Globus pallidus (tissue), 1 donor: Measurements from ENCODE around the gene TMEM100.

ENCODE experiments used
- DNase-seq: peaks from one replicate; pipeline ENCODE4 v3.0.0-alpha.2; 2015; ENCODE audit warnings: low spot score

TMEM100 gene

GRCh38 chr17:55743103-55743679, 20.5 kb upstream of the TMEM100 start:
- DNase-seq: no peak

- DNase-seq: no peak
Measured at GRCh38 chr17:55742272-55743102, 19.8 kb upstream of the TMEM100 start.

GRCh38 chr17:55741356-55741700, 18.7 kb upstream of the TMEM100 start:
- DNase-seq: no peak

GRCh38 chr17:55740511-55741355, 18.1 kb upstream of the TMEM100 start:
- DNase-seq: no peak

GRCh38 chr17:55737976-55738501, 15.4 kb upstream of the TMEM100 start:
- DNase-seq: no peak

- no peak for DNase-seq
Measured at GRCh38 chr17:55735731-55736405, 13.2 kb upstream of the TMEM100 start.

- DNase-seq: no peak
Measured at GRCh38 chr17:55734128-55734781, 11.6 kb upstream of the TMEM100 start.

GRCh38 chr17:55731586-55732250, 9.1 kb upstream of the TMEM100 start:
- DNase-seq: no peak

- no peak for DNase-seq
Measured at GRCh38 chr17:55730808-55731207, 8.1 kb upstream of the TMEM100 start.

GRCh38 chr17:55730380-55730779, 7.7 kb upstream of the TMEM100 start:
- no peak for DNase-seq

GRCh38 chr17:55729484-55729883, 6.8 kb upstream of the TMEM100 start:
- DNase-seq: no peak

GRCh38 chr17:55728833-55729232, 6.2 kb upstream of the TMEM100 start:
- no peak for DNase-seq

GRCh38 chr17:55728361-55728760, 5.7 kb upstream of the TMEM100 start:
- DNase-seq: no peak

- no peak for DNase-seq
Measured at GRCh38 chr17:55727920-55728319, 5.3 kb upstream of the TMEM100 start.

- DNase-seq: no peak
Measured at GRCh38 chr17:55727275-55727674, 4.6 kb upstream of the TMEM100 start.

- no peak for DNase-seq
Measured at GRCh38 chr17:55726440-55726839, 3.8 kb upstream of the TMEM100 start.

- no peak for DNase-seq
Measured at GRCh38 chr17:55723488-55723848, 804 bp upstream of the TMEM100 start.

- DNase-seq: no peak
Measured at GRCh38 chr17:55722016-55722736, 488 bp downstream of the TMEM100 start.

- no peak for DNase-seq
Measured at GRCh38 chr17:55720919-55721836, 1.5 kb downstream of the TMEM100 start.
